H1 (cell line): Measurements from ENCODE around the gene CRKL. TPM values are rescaled to one million over a fixed set of nuclear protein-coding genes. Genes with fewer than 3 reads are reported as not detected.

Experiments used
- BACH1 ChIP-seq: IDR thresholded peaks from 2 replicates; pipeline ENCODE4 v1.6.1; 2012; ENCODE audit warnings: low read length, improper control_type of control experiment
- CEBPB ChIP-seq: IDR thresholded peaks from 2 replicates; pipeline ENCODE4 v1.6.1; 2012; ENCODE audit warnings: low read depth, low read length
- polyA plus RNA-seq, 7 experiments: library from polyadenylated mRNA; depleted of rRNA in 3 of 7; stranded (reverse) in 5 of 7; unstranded in 2 of 7; fragments of >200 nt in 5 of 7; fragments of 200-250 nt in 2 of 7; gene quantifications; 1 replicate in 5 of 7; 2 replicates in 1 of 7; 4 replicates in 1 of 7; pipeline versions ENCODE4 v1.2.1 to v1.2.3, GENCODE V29; 2011 to 2013; ENCODE audit warnings: missing spikeins in 2 of 7, mixed read lengths in 2 of 7
- total RNA-seq: library from RNA; stranded (reverse); fragmentation: NEBNext Ultra II Directional; extraction: Animal tissue kit (Norgen Biotek cat#: 25700); gene quantifications from 2 replicates; pipeline ENCODE4 v1.2.1, GENCODE V29; 2021
- TF ChIP-seq, protein P1 (sequence below): fragments of 300-600 bp; sonication (generic); IDR thresholded peaks from 2 replicates; pipeline ENCODE4 v1.7.1; 2012; ENCODE audit warnings: low read length, moderate library complexity, mild to moderate bottlenecking, inconsistent platforms; ENCODE audit not compliant: insufficient replicate concordance

CRKL gene
- total and polyA plus RNA-seq, 2 of the 8 experiments (the other 6 are each of a cell fraction or from before 2014, with no cell fraction given) = 34.5 to 94.5 TPM

DNA sequence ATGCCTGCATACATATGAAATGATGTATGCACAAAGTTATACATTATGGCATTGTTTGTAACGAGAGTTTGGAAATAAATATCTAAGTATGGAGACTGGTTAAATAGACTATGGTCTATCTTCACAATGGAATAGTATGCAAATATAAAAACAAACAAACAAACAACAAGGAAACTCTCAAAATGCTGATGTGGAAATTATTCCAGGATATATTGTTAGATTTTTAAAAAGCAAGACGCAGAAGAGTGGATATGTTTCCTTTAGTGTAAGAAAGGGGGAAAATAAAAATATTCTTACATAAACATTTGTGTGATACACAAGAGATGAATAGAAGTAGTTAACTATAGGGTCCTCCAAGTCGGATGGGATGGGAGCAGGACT lies 10.8 kb upstream of the CRKL start (continued):
- TF ChIP-seq, protein P1, sequence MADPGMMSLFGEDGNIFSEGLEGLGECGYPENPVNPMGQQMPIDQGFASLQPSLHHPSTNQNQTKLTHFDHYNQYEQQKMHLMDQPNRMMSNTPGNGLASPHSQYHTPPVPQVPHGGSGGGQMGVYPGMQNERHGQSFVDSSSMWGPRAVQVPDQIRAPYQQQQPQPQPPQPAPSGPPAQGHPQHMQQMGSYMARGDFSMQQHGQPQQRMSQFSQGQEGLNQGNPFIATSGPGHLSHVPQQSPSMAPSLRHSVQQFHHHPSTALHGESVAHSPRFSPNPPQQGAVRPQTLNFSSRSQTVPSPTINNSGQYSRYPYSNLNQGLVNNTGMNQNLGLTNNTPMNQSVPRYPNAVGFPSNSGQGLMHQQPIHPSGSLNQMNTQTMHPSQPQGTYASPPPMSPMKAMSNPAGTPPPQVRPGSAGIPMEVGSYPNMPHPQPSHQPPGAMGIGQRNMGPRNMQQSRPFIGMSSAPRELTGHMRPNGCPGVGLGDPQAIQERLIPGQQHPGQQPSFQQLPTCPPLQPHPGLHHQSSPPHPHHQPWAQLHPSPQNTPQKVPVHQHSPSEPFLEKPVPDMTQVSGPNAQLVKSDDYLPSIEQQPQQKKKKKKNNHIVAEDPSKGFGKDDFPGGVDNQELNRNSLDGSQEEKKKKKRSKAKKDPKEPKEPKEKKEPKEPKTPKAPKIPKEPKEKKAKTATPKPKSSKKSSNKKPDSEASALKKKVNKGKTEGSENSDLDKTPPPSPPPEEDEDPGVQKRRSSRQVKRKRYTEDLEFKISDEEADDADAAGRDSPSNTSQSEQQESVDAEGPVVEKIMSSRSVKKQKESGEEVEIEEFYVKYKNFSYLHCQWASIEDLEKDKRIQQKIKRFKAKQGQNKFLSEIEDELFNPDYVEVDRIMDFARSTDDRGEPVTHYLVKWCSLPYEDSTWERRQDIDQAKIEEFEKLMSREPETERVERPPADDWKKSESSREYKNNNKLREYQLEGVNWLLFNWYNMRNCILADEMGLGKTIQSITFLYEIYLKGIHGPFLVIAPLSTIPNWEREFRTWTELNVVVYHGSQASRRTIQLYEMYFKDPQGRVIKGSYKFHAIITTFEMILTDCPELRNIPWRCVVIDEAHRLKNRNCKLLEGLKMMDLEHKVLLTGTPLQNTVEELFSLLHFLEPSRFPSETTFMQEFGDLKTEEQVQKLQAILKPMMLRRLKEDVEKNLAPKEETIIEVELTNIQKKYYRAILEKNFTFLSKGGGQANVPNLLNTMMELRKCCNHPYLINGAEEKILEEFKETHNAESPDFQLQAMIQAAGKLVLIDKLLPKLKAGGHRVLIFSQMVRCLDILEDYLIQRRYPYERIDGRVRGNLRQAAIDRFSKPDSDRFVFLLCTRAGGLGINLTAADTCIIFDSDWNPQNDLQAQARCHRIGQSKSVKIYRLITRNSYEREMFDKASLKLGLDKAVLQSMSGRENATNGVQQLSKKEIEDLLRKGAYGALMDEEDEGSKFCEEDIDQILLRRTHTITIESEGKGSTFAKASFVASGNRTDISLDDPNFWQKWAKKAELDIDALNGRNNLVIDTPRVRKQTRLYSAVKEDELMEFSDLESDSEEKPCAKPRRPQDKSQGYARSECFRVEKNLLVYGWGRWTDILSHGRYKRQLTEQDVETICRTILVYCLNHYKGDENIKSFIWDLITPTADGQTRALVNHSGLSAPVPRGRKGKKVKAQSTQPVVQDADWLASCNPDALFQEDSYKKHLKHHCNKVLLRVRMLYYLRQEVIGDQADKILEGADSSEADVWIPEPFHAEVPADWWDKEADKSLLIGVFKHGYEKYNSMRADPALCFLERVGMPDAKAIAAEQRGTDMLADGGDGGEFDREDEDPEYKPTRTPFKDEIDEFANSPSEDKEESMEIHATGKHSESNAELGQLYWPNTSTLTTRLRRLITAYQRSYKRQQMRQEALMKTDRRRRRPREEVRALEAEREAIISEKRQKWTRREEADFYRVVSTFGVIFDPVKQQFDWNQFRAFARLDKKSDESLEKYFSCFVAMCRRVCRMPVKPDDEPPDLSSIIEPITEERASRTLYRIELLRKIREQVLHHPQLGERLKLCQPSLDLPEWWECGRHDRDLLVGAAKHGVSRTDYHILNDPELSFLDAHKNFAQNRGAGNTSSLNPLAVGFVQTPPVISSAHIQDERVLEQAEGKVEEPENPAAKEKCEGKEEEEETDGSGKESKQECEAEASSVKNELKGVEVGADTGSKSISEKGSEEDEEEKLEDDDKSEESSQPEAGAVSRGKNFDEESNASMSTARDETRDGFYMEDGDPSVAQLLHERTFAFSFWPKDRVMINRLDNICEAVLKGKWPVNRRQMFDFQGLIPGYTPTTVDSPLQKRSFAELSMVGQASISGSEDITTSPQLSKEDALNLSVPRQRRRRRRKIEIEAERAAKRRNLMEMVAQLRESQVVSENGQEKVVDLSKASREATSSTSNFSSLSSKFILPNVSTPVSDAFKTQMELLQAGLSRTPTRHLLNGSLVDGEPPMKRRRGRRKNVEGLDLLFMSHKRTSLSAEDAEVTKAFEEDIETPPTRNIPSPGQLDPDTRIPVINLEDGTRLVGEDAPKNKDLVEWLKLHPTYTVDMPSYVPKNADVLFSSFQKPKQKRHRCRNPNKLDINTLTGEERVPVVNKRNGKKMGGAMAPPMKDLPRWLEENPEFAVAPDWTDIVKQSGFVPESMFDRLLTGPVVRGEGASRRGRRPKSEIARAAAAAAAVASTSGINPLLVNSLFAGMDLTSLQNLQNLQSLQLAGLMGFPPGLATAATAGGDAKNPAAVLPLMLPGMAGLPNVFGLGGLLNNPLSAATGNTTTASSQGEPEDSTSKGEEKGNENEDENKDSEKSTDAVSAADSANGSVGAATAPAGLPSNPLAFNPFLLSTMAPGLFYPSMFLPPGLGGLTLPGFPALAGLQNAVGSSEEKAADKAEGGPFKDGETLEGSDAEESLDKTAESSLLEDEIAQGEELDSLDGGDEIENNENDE = no peak
- TF ChIP-seq CEBPB = no peak
- no peak for TF ChIP-seq BACH1
